Kidney capillary endothelial cell (primary cell): ENCODE measurements around the gene ARPC5L.
A peak's percentile ranks its signal among the peaks of the same experiment; 100 is the strongest.
"Not testable (repeated sequence)": the region's sequence is repeated elsewhere in the genome, so short reads cannot be mapped to it uniquely, and the experiment has no call there.

Experiments used
- DNase-seq: peaks from one replicate; pipeline ENCODE4 v3.0.0-alpha.2; 2018; ENCODE audit warnings: low spot score

ARPC5L gene

GRCh38 chr9:124841075-124841821 lies 20.7 kb upstream of the ARPC5L start:
- no peak for DNase-seq

- no peak for DNase-seq
Measured at GRCh38 chr9:124843456-124844034, 18.4 kb upstream of the ARPC5L start.

GRCh38 chr9:124844291-124844690 lies 17.6 kb upstream of the ARPC5L start:
- DNase-seq, result no peak

- DNase-seq, result not testable (repeated sequence)
Measured at GRCh38 chr9:124846467-124846866, 15.5 kb upstream of the ARPC5L start.

GRCh38 chr9:124846969-124847368 lies 15.0 kb upstream of the ARPC5L start:
- DNase-seq, result no peak

- DNase-seq, result peak; percentile 72
Measured at GRCh38 chr9:124849801-124850200, 12.1 kb upstream of the ARPC5L start.

GRCh38 chr9:124852121-124852828 lies 9.7 kb upstream of the ARPC5L start:
- no peak for DNase-seq

GRCh38 chr9:124852829-124853531 lies 8.9 kb upstream of the ARPC5L start, which contains the start of gene WDR38:
Gene WDR38 (plus strand): TSS chr9:124853460. CDS start chr9:124853532, 72 bp downstream.
- peak; percentile 74 for DNase-seq

GRCh38 chr9:124853605-124854143 lies 8.3 kb upstream of the ARPC5L start:
- no peak for DNase-seq

GRCh38 chr9:124854161-124854560 lies 7.8 kb upstream of the ARPC5L start:
- DNase-seq, result no peak

- DNase-seq, result no peak
Measured at GRCh38 chr9:124854822-124855221, 7.1 kb upstream of the ARPC5L start.

- no peak for DNase-seq
Measured at GRCh38 chr9:124855566-124855943, 6.4 kb upstream of the ARPC5L start.

- DNase-seq, result no peak
Measured at GRCh38 chr9:124855944-124856765, 5.8 kb upstream of the ARPC5L start.

- DNase-seq, result no peak
Measured at GRCh38 chr9:124857533-124858162, 4.3 kb upstream of the ARPC5L start.

- DNase-seq, result no peak
Measured at GRCh38 chr9:124858330-124859046, 3.4 kb upstream of the ARPC5L start.

- DNase-seq, result no peak
Measured at GRCh38 chr9:124859803-124860581, 1.9 kb upstream of the ARPC5L start.

- DNase-seq, result no peak
Measured at GRCh38 chr9:124860582-124861341, 1.2 kb upstream of the ARPC5L start.

GRCh38 chr9:124863371-124863871 lies 1.5 kb downstream of the ARPC5L start:
- no peak for DNase-seq
